Fibroblast of lung (primary cell): ENCODE results near the gene CALN1.

ENCODE experiments used
- EZH2 ChIP-seq: IDR thresholded peaks from 2 replicates; pipeline ENCODE4 v1.5.1; 2012; ENCODE audit warnings: low read length, control low read depth, mild to moderate bottlenecking; ENCODE audit errors: missing control alignments
- TF ChIP-seq, protein P1 (sequence below), 2 donors: IDR thresholded peaks in 1 of 2; conservative IDR thresholded peaks in 1 of 2; 1 replicate in 1 of 2; 2 replicates in 1 of 2; pipeline ENCODE4 v1.5.1; 2011 to 2012; ENCODE audit warnings: low read length in 2 of 2, control low read depth in 1 of 2, inconsistent platforms in 1 of 2, low read depth in 1 of 2, mild to moderate bottlenecking in 1 of 2

DNA sequence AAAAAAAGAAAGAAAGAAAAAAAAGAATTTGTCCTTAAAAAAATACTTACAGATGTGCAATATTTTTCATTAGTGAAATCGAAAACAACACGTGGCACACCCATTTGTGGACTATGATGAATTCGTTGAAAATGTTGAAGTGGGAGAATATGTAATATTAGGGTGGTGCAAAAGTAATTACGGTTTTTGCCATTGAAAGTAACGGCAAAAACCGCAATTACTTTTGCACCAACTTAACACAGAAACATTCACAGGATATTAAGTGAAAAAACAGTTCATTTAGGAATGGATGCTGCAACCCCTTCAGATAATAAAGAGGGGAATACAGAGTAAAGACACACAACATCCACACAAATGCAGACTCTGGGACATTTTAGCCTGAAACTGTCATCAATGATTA lies 96.0 kb downstream of the CALN1 start:
- TF ChIP-seq, protein P1, sequence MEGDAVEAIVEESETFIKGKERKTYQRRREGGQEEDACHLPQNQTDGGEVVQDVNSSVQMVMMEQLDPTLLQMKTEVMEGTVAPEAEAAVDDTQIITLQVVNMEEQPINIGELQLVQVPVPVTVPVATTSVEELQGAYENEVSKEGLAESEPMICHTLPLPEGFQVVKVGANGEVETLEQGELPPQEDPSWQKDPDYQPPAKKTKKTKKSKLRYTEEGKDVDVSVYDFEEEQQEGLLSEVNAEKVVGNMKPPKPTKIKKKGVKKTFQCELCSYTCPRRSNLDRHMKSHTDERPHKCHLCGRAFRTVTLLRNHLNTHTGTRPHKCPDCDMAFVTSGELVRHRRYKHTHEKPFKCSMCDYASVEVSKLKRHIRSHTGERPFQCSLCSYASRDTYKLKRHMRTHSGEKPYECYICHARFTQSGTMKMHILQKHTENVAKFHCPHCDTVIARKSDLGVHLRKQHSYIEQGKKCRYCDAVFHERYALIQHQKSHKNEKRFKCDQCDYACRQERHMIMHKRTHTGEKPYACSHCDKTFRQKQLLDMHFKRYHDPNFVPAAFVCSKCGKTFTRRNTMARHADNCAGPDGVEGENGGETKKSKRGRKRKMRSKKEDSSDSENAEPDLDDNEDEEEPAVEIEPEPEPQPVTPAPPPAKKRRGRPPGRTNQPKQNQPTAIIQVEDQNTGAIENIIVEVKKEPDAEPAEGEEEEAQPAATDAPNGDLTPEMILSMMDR (conservative IDR thresholded peaks at IDR 0.05 in 1 of 2, IDR thresholded peaks at IDR 0.05 in 1 of 2; ENCODE audit: low read depth in 1 of 2, low read length in 2 of 2): no peak
- TF ChIP-seq EZH2: no peak
